HFFc6 (cell line): Measurements from ENCODE around the gene PNPLA3. TPM values are rescaled to one million over a fixed set of nuclear protein-coding genes. Genes with fewer than 3 reads are reported as not detected.
"Not testable (repeated sequence)": the region's sequence is repeated elsewhere in the genome, so short reads cannot be mapped to it uniquely, and the experiment has no call there.

Experiments
- DNase-seq: peaks from one replicate; pipeline ENCODE4 v3.0.0-alpha.2; 2018
- H3K27ac Mint-ChIP-seq: 2 replicates; pipeline ENCODE4 v1.8.0; 2020; ENCODE audit warnings: mild to moderate bottlenecking, mixed read lengths
- H3K27me3 Mint-ChIP-seq: 2 replicates; pipeline ENCODE4 v1.8.0; 2021; ENCODE audit warnings: mild to moderate bottlenecking, moderate library complexity, mixed read lengths; ENCODE audit not compliant: insufficient read depth
- H3K36me3 Mint-ChIP-seq: 2 replicates; pipeline ENCODE4 v1.8.0; 2021; ENCODE audit warnings: low read depth, mixed read lengths
- H3K4me1 Mint-ChIP-seq: 2 replicates; pipeline ENCODE4 v1.8.0; 2020; ENCODE audit warnings: low read depth, mixed read lengths
- H3K4me3 Mint-ChIP-seq: 2 replicates; pipeline ENCODE4 v1.8.0; 2020; ENCODE audit warnings: mild to moderate bottlenecking, moderate library complexity, mixed read lengths
- H3K9me3 Mint-ChIP-seq: 2 replicates; pipeline ENCODE4 v1.8.0; 2020; ENCODE audit warnings: mild to moderate bottlenecking, mixed read lengths
- total RNA-seq, 6 experiments: library from RNA; stranded (reverse); fragmentation: NEBNext Ultra II Directional; extraction: Animal tissue kit (Norgen Biotek cat#: 25700); gene quantifications; 2 replicates in 1 of 6; 3 replicates in 5 of 6; pipeline ENCODE4 v1.2.3, GENCODE V29; 2021
- TF ChIP-seq, protein P1 (sequence below): fragments of 200-600 bp; sonication (generic); IDR thresholded peaks from 2 replicates; pipeline ENCODE4 v1.5.0; 2021; ENCODE audit warnings: antibody characterized with exemption, mild to moderate bottlenecking

The PNPLA3 gene
- total RNA-seq, 6 experiments from 2014 or later, result 3.0 to 6.5 (median 3.4) TPM

DNA sequence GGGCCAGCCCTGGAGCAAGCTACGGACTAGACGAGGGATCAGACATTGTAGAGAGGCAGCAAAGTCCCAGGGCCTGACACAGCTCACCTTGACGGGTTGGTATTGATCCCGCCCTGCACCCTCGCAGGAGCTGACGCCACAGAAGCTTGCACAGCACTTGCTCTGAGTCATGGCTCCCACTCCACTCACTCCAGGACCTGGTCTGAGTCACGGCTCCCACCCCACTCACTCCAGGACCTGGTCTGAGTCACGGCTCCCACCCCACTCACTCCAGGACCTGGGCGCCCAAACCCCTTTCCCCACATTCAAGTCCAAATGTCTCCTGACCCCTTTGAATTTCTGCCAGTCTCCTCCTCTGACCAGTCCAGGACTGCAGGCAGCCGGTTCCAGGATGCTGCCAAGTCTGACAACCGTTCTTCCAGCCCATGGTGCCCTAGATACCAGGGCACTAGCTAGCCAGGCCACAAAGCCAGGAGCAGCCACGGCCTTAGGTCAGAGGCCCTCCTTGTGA, 25.8 kb upstream of the PNPLA3 start:
- Mint-ChIP-seq H3K9me3 (no peaks in the 10 kb centered on the region), H3K36me3 (no peaks in the 10 kb centered on the region), H3K4me3 (no peak overlapping the region; the same call in 1 of the 2 replicates), H3K27me3 (no peaks in the 10 kb centered on the region; the same call in 1 of the 2 replicates), H3K27ac (peak overlapping the region; percentile 68), H3K4me1 (peaks cover 46% of the 10 kb centered on the region)
- DNase-seq, result peak; percentile 82
- TF ChIP-seq, protein P1, sequence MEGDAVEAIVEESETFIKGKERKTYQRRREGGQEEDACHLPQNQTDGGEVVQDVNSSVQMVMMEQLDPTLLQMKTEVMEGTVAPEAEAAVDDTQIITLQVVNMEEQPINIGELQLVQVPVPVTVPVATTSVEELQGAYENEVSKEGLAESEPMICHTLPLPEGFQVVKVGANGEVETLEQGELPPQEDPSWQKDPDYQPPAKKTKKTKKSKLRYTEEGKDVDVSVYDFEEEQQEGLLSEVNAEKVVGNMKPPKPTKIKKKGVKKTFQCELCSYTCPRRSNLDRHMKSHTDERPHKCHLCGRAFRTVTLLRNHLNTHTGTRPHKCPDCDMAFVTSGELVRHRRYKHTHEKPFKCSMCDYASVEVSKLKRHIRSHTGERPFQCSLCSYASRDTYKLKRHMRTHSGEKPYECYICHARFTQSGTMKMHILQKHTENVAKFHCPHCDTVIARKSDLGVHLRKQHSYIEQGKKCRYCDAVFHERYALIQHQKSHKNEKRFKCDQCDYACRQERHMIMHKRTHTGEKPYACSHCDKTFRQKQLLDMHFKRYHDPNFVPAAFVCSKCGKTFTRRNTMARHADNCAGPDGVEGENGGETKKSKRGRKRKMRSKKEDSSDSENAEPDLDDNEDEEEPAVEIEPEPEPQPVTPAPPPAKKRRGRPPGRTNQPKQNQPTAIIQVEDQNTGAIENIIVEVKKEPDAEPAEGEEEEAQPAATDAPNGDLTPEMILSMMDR, result no peak

DNA sequence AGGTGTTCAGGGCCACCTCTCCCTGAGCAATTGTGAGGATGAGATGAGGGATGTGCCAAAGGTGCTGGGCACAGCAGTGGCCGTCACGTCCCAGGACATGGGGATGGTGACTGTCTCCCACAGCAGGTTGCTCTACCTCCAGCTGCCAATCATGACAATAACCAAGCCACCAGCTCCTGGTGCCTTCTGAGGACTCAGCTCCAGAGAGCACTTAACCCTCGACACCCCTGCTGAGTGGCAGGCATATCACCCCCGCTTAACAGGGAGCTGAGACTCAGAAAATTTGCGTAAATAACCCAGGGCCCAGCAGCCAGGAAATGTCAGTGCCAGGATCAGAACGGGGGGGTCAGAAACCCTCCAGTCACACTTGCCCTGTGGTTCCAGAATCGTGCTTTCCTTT, 23.4 kb upstream of the PNPLA3 start:
- H3K27ac Mint-ChIP-seq, result no peak overlapping the region
- no peak overlapping the region for H3K4me3 Mint-ChIP-seq
- DNase-seq, result no peak
- no peaks in the 10 kb centered on the region for H3K9me3 Mint-ChIP-seq
- H3K36me3 Mint-ChIP-seq, result no peaks in the 10 kb centered on the region
- H3K4me1 Mint-ChIP-seq, result peaks cover 59% of the 10 kb centered on the region
- TF ChIP-seq, protein P1, result no peak
- no peaks in the 10 kb centered on the region for H3K27me3 Mint-ChIP-seq

DNA sequence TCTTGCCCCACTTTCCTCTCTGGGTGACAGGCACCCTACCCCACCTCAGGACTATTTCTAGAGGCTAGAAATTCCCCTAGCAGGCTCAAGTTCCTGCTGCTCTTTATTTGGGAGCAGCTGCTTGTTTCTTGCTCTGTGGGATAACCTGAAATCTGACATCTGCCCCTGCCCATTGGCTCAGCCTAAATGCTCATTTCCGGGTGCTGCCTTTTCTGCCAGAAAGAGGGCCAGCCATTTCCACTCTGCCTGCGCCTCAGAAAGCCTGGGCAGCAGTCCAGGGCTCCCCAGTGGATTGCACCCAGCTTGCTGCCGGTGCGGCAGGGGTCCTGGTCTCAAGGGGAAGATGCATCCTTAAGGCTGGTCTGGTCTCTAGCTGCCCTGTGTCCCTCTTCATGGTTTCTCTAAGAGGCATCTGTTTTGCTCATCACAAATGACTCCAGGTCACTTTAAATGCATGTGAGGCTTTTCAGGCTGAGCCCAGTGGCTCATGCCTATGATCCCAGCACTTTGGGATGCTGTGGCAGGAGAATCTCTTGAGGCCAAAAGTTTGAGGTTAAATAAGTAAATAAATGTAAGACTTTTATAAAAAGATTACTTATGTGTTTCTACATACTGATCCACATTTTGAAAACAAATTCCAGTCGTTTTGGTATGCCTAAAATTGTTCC, 21.5 kb upstream of the PNPLA3 start:
- Mint-ChIP-seq H3K4me1 (peaks cover 59% of the 10 kb centered on the region), H3K4me3 (peak overlapping the region; percentile 83)

DNA sequence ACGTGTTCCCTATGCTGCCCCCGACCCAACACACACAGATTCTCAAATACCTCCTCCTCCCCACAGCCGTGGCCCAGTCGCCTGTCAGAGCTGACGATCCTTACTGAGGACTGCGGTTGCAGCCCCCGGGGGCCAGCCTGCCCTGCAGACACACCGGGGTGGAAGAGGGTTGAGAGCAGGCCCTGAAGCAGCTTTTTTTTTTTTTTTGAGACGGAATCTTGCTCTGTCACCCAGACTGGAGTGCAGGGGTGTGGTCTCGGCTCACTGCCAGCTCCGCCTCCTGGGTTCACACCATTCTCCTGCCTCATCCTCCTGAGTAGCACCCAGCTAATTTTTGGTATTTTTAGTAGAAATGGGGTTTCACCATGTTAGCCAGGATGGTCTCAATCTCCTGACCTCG, 20.6 kb upstream of the PNPLA3 start:
- not testable (repeated sequence) for H3K9me3 Mint-ChIP-seq, H3K36me3 Mint-ChIP-seq, DNase-seq, H3K4me3 Mint-ChIP-seq, H3K27me3 Mint-ChIP-seq
- H3K4me1 Mint-ChIP-seq, result peaks cover 50% of the 10 kb centered on the region
- peak overlapping the region; percentile 98; the same call in 1 of the 2 replicates for H3K27ac Mint-ChIP-seq

More for the DNA sequence above, 21.5 kb upstream of the PNPLA3 start:
- Mint-ChIP-seq H3K36me3 (no peaks in the 10 kb centered on the region), H3K27me3 (no peaks in the 10 kb centered on the region), H3K27ac (peak overlapping the region; percentile 98), H3K9me3 (no peaks in the 10 kb centered on the region)
- TF ChIP-seq, protein P1, result no peak
- DNase-seq, result peak; percentile 94

DNA sequence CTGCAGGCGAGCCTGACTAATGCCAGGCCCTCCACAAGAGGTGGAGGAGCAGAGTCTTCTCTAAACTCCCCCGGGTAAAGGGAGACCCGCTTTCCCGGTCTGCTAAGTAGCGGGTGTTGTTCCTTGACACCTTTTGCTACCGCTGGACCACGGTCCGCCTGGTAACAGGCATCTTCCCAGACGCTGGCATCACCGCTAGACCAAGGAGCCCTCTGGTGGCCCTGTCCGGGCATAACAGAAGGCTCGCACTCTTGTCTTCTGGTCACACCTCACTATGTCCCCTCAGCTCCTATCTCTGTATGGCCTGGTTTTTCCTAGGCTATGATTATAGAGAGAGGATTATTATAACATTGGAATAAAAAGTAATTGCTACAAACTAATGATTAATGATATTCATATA, 19.2 kb upstream of the PNPLA3 start:
- H3K27ac Mint-ChIP-seq, H3K27me3 Mint-ChIP-seq, H3K9me3 Mint-ChIP-seq, H3K36me3 Mint-ChIP-seq, H3K4me3 Mint-ChIP-seq: not testable (repeated sequence)
- TF ChIP-seq, protein P1, result peak; percentile 76
- peaks cover 42% of the 10 kb centered on the region for H3K4me1 Mint-ChIP-seq
- DNase-seq, result peak; percentile 24

DNA sequence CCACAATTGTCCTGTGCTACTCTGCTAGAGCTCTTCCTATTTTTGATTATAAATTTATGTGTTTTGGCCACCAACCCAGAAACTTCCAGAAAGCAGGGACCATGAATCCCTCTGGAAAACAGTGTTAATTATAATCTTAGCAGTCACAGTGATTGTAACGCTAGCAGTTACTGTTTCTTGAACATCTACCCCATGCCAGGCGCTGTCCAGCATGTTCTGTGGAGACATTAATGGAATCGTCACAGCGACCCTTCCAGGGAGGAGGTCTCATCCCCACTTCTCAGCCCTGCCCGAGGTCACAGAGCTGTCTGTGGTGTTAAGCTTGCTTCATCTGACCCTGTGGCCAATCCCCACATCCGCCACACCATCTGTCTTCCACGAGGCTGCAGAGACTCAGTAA, 17.9 kb upstream of the PNPLA3 start:
- Mint-ChIP-seq H3K27ac (no peak overlapping the region), H3K36me3 (no peaks in the 10 kb centered on the region), H3K27me3 (peaks cover 4% of the 10 kb centered on the region), H3K4me1 (peaks cover 33% of the 10 kb centered on the region), H3K9me3 (no peaks in the 10 kb centered on the region), H3K4me3 (no peak overlapping the region)
- DNase-seq, result no peak
- TF ChIP-seq, protein P1, result no peak
